WTC11 (cell line): ENCODE data around the gene NR2E3.

Experiments
- CREB1 ChIP-seq: sonication (generic); formaldehyde crosslinking; IDR thresholded peaks from 2 replicates; pipeline ENCODE4 v1.8.0; 2023; ENCODE audit warnings: mild to moderate bottlenecking, missing genetic modification reagents
- CREM ChIP-seq: sonication (generic); formaldehyde crosslinking; IDR thresholded peaks from 2 replicates; pipeline ENCODE4 v1.8.1; 2022; ENCODE audit warnings: mild to moderate bottlenecking, missing genetic modification reagents, moderate library complexity
- CTCF ChIP-seq: fragments of 200-600 bp; IDR thresholded peaks from 2 replicates; pipeline ENCODE4 v1.8.0; 2022; ENCODE audit warnings: antibody characterized with exemption
- JAZF1 ChIP-seq: fragments of 250-450 bp; sonication (Bioruptor Pico); IDR thresholded peaks from 2 replicates; pipeline ENCODE4 v1.9.0; 2021; ENCODE audit warnings: moderate library complexity, mild to moderate bottlenecking, inconsistent platforms
- JUN ChIP-seq: sonication (generic); formaldehyde crosslinking; IDR thresholded peaks from 2 replicates; pipeline ENCODE4 v1.8.0; 2023; ENCODE audit warnings: mild to moderate bottlenecking, missing genetic modification reagents
- NFE2L1 ChIP-seq: sonication (generic); formaldehyde crosslinking; IDR thresholded peaks from 2 replicates; pipeline ENCODE4 v1.8.1; 2023; ENCODE audit warnings: missing genetic modification reagents
- TEAD4 ChIP-seq: sonication (generic); formaldehyde crosslinking; IDR thresholded peaks from 2 replicates; pipeline ENCODE4 v1.8.0; 2022; ENCODE audit warnings: mild to moderate bottlenecking, missing genetic modification reagents
- ZNF138 ChIP-seq: sonication (generic); formaldehyde crosslinking; conservative IDR thresholded peaks from 2 replicates; pipeline ENCODE4 v1.8.1; 2022; ENCODE audit warnings: mild to moderate bottlenecking, moderate library complexity, missing genetic modification reagents
- TF ChIP-seq, protein P1 (sequence below): sonication (generic); formaldehyde crosslinking; IDR thresholded peaks from 2 replicates; pipeline ENCODE4 v1.8.0; 2022; ENCODE audit warnings: mild to moderate bottlenecking, missing genetic modification reagents
- TF ChIP-seq, protein P2 (sequence below): sonication (generic); formaldehyde crosslinking; IDR thresholded peaks from 2 replicates; pipeline ENCODE4 v1.8.1; 2023; ENCODE audit warnings: mild to moderate bottlenecking, missing genetic modification reagents
- TF ChIP-seq, protein P3 (sequence below): sonication (generic); formaldehyde crosslinking; IDR thresholded peaks from 2 replicates; pipeline ENCODE4 v1.8.1; 2023; ENCODE audit warnings: mild to moderate bottlenecking, missing genetic modification reagents, moderate library complexity

DNA sequence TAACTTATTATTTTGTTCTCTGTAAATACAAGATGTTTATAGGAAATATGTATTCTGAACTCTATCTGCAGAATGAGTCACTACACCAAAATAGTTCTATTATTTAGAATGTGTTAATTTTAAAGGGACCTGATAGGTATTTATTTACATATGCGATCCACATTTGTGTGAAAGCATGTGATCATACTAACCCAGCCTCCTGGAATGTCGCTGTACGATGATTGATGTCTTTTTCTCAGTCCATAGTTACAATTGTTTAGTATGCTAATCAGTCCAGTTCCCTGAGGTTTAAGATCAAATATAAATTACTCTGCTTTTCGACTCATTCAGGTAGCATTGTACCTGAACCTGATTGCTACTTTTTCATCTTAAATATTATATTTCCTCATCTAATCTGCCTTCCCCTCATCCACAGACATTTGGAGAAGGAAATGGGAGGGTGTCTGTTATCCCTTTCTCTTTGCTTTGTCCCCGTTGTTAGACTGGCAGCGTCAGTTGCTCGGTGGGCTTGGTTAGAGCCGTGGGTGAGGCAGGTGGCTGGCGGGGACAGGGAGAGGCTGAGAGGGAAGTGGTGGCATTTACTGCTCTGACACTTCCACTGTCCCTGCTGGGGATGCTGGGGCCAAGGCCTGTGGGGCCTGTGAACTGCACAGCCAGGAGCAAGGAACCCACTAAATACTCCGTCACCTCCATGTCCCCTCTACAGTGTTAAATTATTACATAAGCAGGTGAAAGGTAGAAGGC is 27.8 kb upstream of the NR2E3 start:
- TF ChIP-seq ZNF138 (CRISPR knock-in tag), result no peak
- TF ChIP-seq, protein P1, sequence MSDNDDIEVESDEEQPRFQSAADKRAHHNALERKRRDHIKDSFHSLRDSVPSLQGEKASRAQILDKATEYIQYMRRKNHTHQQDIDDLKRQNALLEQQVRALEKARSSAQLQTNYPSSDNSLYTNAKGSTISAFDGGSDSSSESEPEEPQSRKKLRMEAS, result no peak
- TF ChIP-seq CTCF, result no peak
- TF ChIP-seq, protein P2, sequence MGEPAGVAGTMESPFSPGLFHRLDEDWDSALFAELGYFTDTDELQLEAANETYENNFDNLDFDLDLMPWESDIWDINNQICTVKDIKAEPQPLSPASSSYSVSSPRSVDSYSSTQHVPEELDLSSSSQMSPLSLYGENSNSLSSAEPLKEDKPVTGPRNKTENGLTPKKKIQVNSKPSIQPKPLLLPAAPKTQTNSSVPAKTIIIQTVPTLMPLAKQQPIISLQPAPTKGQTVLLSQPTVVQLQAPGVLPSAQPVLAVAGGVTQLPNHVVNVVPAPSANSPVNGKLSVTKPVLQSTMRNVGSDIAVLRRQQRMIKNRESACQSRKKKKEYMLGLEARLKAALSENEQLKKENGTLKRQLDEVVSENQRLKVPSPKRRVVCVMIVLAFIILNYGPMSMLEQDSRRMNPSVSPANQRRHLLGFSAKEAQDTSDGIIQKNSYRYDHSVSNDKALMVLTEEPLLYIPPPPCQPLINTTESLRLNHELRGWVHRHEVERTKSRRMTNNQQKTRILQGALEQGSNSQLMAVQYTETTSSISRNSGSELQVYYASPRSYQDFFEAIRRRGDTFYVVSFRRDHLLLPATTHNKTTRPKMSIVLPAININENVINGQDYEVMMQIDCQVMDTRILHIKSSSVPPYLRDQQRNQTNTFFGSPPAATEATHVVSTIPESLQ (CRISPR knock-in tag), result no peak
- TF ChIP-seq CREB1 (CRISPR knock-in tag), result no peak
- no peak for TF ChIP-seq JAZF1 (CRISPR knock-in tag)
- no peak for TF ChIP-seq JUN (CRISPR knock-in tag)
- no peak for TF ChIP-seq CREM (CRISPR knock-in tag)
- no peak for TF ChIP-seq TEAD4 (CRISPR knock-in tag)
- TF ChIP-seq, protein P3, sequence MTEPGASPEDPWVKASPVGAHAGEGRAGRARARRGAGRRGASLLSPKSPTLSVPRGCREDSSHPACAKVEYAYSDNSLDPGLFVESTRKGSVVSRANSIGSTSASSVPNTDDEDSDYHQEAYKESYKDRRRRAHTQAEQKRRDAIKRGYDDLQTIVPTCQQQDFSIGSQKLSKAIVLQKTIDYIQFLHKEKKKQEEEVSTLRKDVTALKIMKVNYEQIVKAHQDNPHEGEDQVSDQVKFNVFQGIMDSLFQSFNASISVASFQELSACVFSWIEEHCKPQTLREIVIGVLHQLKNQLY (CRISPR knock-in tag), result no peak
- TF ChIP-seq NFE2L1 (CRISPR knock-in tag), result no peak
